ENCODE data around the gene PLCD1.

DNA sequence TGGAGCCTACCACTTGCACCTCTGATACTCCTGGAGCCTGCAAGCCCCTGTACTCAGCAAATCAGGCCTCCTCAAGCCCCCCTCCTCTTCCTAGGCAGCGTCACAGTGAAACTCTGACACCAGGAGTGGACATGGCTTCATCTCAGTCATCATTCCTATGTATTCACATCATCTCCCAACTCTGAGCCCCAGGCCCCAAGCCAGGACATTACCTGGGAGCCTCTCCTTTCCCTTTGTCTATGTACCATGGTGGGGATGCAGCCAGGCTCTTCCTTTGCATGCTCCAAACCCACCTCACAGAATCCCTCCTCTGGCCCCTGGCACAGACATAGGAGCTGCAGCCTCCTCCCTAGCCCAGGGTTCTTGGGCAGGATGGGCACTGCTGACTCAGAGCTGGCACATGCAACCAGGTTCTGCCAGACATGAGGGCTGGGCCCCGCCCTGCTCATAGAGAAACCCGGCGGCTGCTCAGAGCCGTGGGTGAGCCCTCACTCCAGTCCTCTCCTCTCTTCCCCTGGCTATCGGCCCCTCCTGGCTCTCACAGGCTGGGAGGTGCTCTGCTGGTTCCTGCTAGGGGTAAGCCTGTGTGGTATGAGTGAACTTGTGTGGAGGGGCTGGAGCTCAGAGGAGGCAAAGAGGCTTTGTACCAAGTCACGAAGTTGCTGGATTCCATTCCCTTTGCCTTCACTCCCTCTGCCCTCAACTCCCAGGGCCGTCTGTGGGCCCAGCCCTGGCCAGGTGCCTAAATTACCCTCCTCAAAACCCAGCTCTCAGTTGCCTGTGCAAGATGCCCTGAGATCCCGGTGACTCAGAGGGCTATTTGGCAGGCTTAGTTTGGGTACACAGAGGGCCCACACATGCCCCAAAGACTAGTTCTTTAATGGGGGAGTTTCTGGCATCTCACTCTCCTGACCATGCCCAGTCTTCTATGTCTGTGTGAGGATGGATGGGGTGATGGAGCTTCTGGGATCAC lies 1.9 kb upstream of the PLCD1 start:
- TF ChIP-seq EZH2 (IDR thresholded peaks at IDR 0.05; ENCODE audit: insufficient read depth, poor library complexity, severe bottlenecking): no peak
- no peak for TF ChIP-seq EZH2phosphoT487 (IDR thresholded peaks at IDR 0.05; ENCODE audit: insufficient read depth, low read depth)

All from GM23248 (cell line).